H1 (cell line): ENCODE results near the gene SYNGR4. TPM values are rescaled to one million over a fixed set of nuclear protein-coding genes. Genes with fewer than 3 reads are reported as not detected.
A peak's percentile ranks its signal among the peaks of the same experiment; 100 is the strongest.

Experiments
- CTCF ChIA-PET: fragments of 300-600 bp; sonication (Branson Sonifier 250); formaldehyde crosslinking; loops from one replicate; lab custom pipeline; 2021; ENCODE audit not compliant: partially characterized antibody; lab: Charles Lee
- POLR2A ChIA-PET: fragments of 300-600 bp; sonication (Branson Sonifier 250); formaldehyde crosslinking; loops from one replicate; lab custom pipeline; 2021; ENCODE audit warnings: inconsistent platforms; ENCODE audit not compliant: partially characterized antibody; lab: Charles Lee
- DNase-seq, 2 experiments: peaks; one replicate each; pipeline versions ENCODE4 v3.0.0 to v3.0.0-alpha.2; 2010 to 2022; ENCODE audit warnings: low spot score in 2 of 2, low read depth in 1 of 2, mixed read lengths in 1 of 2
- FAIRE-seq: peaks from 2 replicates; lab custom pipeline; 2011; peaks lifted over from hg19 to GRCh38; lab: Jason Lieb, UNC
- H2AFZ ChIP-seq: 2 replicates; pipeline ENCODE4 v1.8.1; 2012; ENCODE audit warnings: low read length, inconsistent platforms
- H2AK5ac ChIP-seq: 2 replicates; pipeline ENCODE4 v1.6.1; 2013; ENCODE audit warnings: low read depth, low read length
- H2BK120ac ChIP-seq: replicated peaks from 2 replicates; pipeline ENCODE3; 2013; ENCODE audit warnings: low read depth, low read length, inconsistent platforms
- H2BK12ac ChIP-seq: 2 replicates; pipeline ENCODE4 v1.6.1; 2013; ENCODE audit warnings: low read depth, low read length
- H2BK15ac ChIP-seq: 2 replicates; pipeline ENCODE4 v1.6.1; 2013; ENCODE audit warnings: low read length
- H2BK20ac ChIP-seq: 2 replicates; pipeline ENCODE4 v1.6.1; 2013; ENCODE audit warnings: low read length
- H2BK5ac ChIP-seq: 2 replicates; pipeline ENCODE4 v1.6.1; 2013; ENCODE audit warnings: low read depth, low read length
- H3K14ac ChIP-seq: 2 replicates; pipeline ENCODE4 v1.6.1; 2013; ENCODE audit warnings: inconsistent platforms; ENCODE audit not compliant: insufficient read length
- H3K18ac ChIP-seq: 2 replicates; pipeline ENCODE4 v1.6.1; 2013; ENCODE audit warnings: low read length; ENCODE audit errors: extremely low read depth
- H3K23ac ChIP-seq: 2 replicates; pipeline ENCODE4 v1.6.1; 2013; ENCODE audit warnings: inconsistent platforms; ENCODE audit not compliant: insufficient read length
- H3K23me2 ChIP-seq: 2 replicates; pipeline ENCODE4 v1.6.1; 2013; ENCODE audit warnings: low read depth, low read length
- H3K27ac ChIP-seq: 2 replicates; pipeline ENCODE4 v1.6.1; 2011; ENCODE audit warnings: low read depth, low read length, inconsistent platforms
- H3K27me3 ChIP-seq, 4 experiments: replicated peaks in 1 of 4; 1 replicate in 1 of 4; 2 replicates in 3 of 4; pipeline versions ENCODE4 v1.6.1 to v1.8.1; 2011 to 2013; ENCODE audit warnings: low read length in 3 of 4, mild to moderate bottlenecking in 3 of 4, inconsistent platforms in 2 of 4, mixed read lengths in 2 of 4, moderate library complexity in 1 of 4; ENCODE audit not compliant: control insufficient read depth in 3 of 4, insufficient read depth in 3 of 4; ENCODE audit errors: extremely low read depth in 1 of 4
- H3K36me3 ChIP-seq, 4 experiments: 2 replicates each; pipeline versions ENCODE4 v1.6.1 to v1.8.1; 2011 to 2013; ENCODE audit warnings: mild to moderate bottlenecking in 4 of 4, low read length in 3 of 4, moderate library complexity in 2 of 4, control low read depth in 1 of 4, inconsistent platforms in 1 of 4; ENCODE audit not compliant: insufficient read depth in 4 of 4, control insufficient read depth in 2 of 4
- H3K4ac ChIP-seq: replicated peaks from 2 replicates; pipeline ENCODE3; 2013; ENCODE audit warnings: low read length, low read depth, mixed read lengths, inconsistent platforms; ENCODE audit not compliant: insufficient read length
- H3K4me1 ChIP-seq, 4 experiments: replicated peaks in 1 of 4; 1 replicate in 1 of 4; 2 replicates in 3 of 4; pipeline versions ENCODE4 v1.6.1 to v1.8.1; 2011 to 2013; ENCODE audit warnings: low read length in 3 of 4, inconsistent platforms in 2 of 4, mixed read lengths in 1 of 4; ENCODE audit not compliant: insufficient read depth in 4 of 4, control insufficient read depth in 3 of 4
- H3K4me2 ChIP-seq, 2 experiments: 2 replicates each; pipeline versions ENCODE4 v1.6.1 to v1.8.1; 2011 to 2013; ENCODE audit warnings: low read depth in 2 of 2, low read length in 2 of 2, control low read depth in 1 of 2, inconsistent platforms in 1 of 2, mild to moderate bottlenecking in 1 of 2; ENCODE audit not compliant: insufficient read depth in 1 of 2
- H3K4me3 ChIP-seq, 4 experiments: fragments of 200-600, 300-600 bp in 1 of 4; sonication (generic), shearing (Covaris generic), sonication (Bioruptor Twin) in 1 of 4; 2 replicates each; pipeline versions ENCODE4 v1.5.1 to v1.8.1; 2011 to 2016; ENCODE audit warnings: low read length in 4 of 4, low read depth in 3 of 4, control low read depth in 2 of 4, inconsistent platforms in 2 of 4, mild to moderate bottlenecking in 2 of 4, mixed read lengths in 1 of 4, moderate library complexity in 1 of 4; ENCODE audit not compliant: insufficient read depth in 2 of 4; ENCODE audit errors: extremely low read depth in 1 of 4
- H3K56ac ChIP-seq: replicated peaks from 2 replicates; pipeline ENCODE3; 2013; ENCODE audit warnings: low read depth, mild to moderate bottlenecking, mixed read lengths, low read length, inconsistent platforms; ENCODE audit not compliant: insufficient read length
- H3K79me1 ChIP-seq: 2 replicates; pipeline ENCODE4 v1.6.1; 2013; ENCODE audit warnings: low read depth, low read length, control low read depth
- H3K79me2 ChIP-seq, 2 experiments: 2 replicates each; pipeline versions ENCODE4 v1.6.1 to v1.8.1; 2012 to 2013; ENCODE audit warnings: low read length in 2 of 2, mild to moderate bottlenecking in 2 of 2, inconsistent platforms in 1 of 2; ENCODE audit not compliant: insufficient read depth in 2 of 2, control insufficient read depth in 1 of 2
- H3K9ac ChIP-seq, 4 experiments: replicated peaks in 1 of 4; 1 replicate in 1 of 4; 2 replicates in 3 of 4; pipeline versions ENCODE4 v1.6.1 to v1.8.1; 2011 to 2013; ENCODE audit warnings: low read depth in 3 of 4, low read length in 3 of 4, control low read depth in 2 of 4, mild to moderate bottlenecking in 2 of 4, moderate library complexity in 2 of 4, inconsistent platforms in 1 of 4; ENCODE audit errors: extremely low read depth in 1 of 4
- H3K9me3 ChIP-seq, 2 experiments: 2 replicates each; pipeline versions ENCODE4 v1.6.1 to v1.8.1; 2012 to 2013; ENCODE audit warnings: mild to moderate bottlenecking in 2 of 2, moderate library complexity in 2 of 2, control low read depth in 1 of 2, inconsistent platforms in 1 of 2, low read depth in 1 of 2, low read length in 1 of 2, mixed read lengths in 1 of 2; ENCODE audit not compliant: insufficient read depth in 2 of 2
- H4K20me1 ChIP-seq, 2 experiments: replicated peaks in 1 of 2; 2 replicates each; pipeline versions ENCODE3 to v1.8.1; 2011 to 2013; ENCODE audit warnings: inconsistent platforms in 2 of 2, low read length in 2 of 2, mild to moderate bottlenecking in 1 of 2; ENCODE audit not compliant: insufficient read depth in 2 of 2, control insufficient read depth in 1 of 2
- H4K5ac ChIP-seq: 2 replicates; pipeline ENCODE4 v1.6.1; 2013; ENCODE audit warnings: low read length, low read depth, mixed read lengths, inconsistent platforms; ENCODE audit not compliant: insufficient read length
- H4K8ac ChIP-seq: 2 replicates; pipeline ENCODE4 v1.8.0; 2013; ENCODE audit warnings: mild to moderate bottlenecking, moderate library complexity, low read length, inconsistent platforms; ENCODE audit not compliant: insufficient read depth; ENCODE audit errors: extremely low read depth
- H4K91ac ChIP-seq: replicated peaks from 2 replicates; pipeline ENCODE3; 2013; ENCODE audit warnings: low read length, mixed read lengths, inconsistent platforms; ENCODE audit not compliant: insufficient read length
- EP300 ChIP-seq, 2 experiments: IDR thresholded peaks; 1 replicate in 1 of 2; 2 replicates in 1 of 2; pipeline ENCODE4 v1.6.1; 2011 to 2012; ENCODE audit warnings: low read depth in 2 of 2, low read length in 2 of 2, mild to moderate bottlenecking in 2 of 2, borderline replicate concordance in 1 of 2, inconsistent platforms in 1 of 2, moderate library complexity in 1 of 2
- KDM4A ChIP-seq: IDR thresholded peaks from one replicate; pipeline ENCODE4 v1.7.1; 2012; ENCODE audit warnings: low read depth, mild to moderate bottlenecking, moderate library complexity, low read length, inconsistent platforms; ENCODE audit not compliant: severe bottlenecking
- NRF1 ChIP-seq: IDR thresholded peaks from 2 replicates; pipeline ENCODE4 v1.6.1; 2011; ENCODE audit warnings: mild to moderate bottlenecking, low read depth, low read length, improper control_type of control experiment
- SUZ12 ChIP-seq: fragments of 200-600 bp; sonication (generic); IDR thresholded peaks from 2 replicates; pipeline ENCODE4 v1.6.1; 2012; ENCODE audit warnings: mild to moderate bottlenecking, inconsistent platforms, low read length, moderate library complexity, mixed read lengths
- WGBS, 2 experiments: shearing (Covaris generic) in 1 of 2; methylation state at CpG; one replicate each; pipeline versions ENCODE4 v1.1.6 to v1.1.7; 2013 to 2015; ENCODE audit warnings: low lambda C conversion rate in 2 of 2, mixed read lengths in 2 of 2, inconsistent platforms in 1 of 2, low coverage in 1 of 2, missing lambda C conversion rate in 1 of 2; ENCODE audit not compliant: insufficient replicate concordance in 2 of 2, insufficient coverage in 1 of 2, insufficient read length in 1 of 2; ENCODE audit errors: extremely low coverage in 1 of 2, missing lambda C conversion rate in 1 of 2; 5-methylcytosine and 5-hydroxymethylcytosine counted together
- polyA plus RNA-seq, 7 experiments: library from polyadenylated mRNA; depleted of rRNA in 3 of 7; stranded (reverse) in 5 of 7; unstranded in 2 of 7; fragments of >200 nt in 5 of 7; fragments of 200-250 nt in 2 of 7; gene quantifications; 1 replicate in 5 of 7; 2 replicates in 1 of 7; 4 replicates in 1 of 7; pipeline versions ENCODE4 v1.2.1 to v1.2.3, GENCODE V29; 2011 to 2013; ENCODE audit warnings: missing spikeins in 2 of 7, mixed read lengths in 2 of 7
- total RNA-seq: library from RNA; stranded (reverse); fragmentation: NEBNext Ultra II Directional; extraction: Animal tissue kit (Norgen Biotek cat#: 25700); gene quantifications from 2 replicates; pipeline ENCODE4 v1.2.1, GENCODE V29; 2021
- TF ChIP-seq, protein P1 (sequence below): IDR thresholded peaks from 2 replicates; pipeline ENCODE4 v1.6.1; 2011; ENCODE audit warnings: low read depth, mild to moderate bottlenecking, low read length; ENCODE audit not compliant: insufficient read depth
- TF ChIP-seq, protein P2 (sequence below): IDR thresholded peaks from 2 replicates; pipeline ENCODE4 v1.6.1; 2011; ENCODE audit warnings: low read length, improper control_type of control experiment

SYNGR4 gene
- total and polyA plus RNA-seq, 2 of the 8 experiments (the other 6 are each of a cell fraction or from before 2014, with no cell fraction given): 0.41 TPM; not detected in 1

DNA sequence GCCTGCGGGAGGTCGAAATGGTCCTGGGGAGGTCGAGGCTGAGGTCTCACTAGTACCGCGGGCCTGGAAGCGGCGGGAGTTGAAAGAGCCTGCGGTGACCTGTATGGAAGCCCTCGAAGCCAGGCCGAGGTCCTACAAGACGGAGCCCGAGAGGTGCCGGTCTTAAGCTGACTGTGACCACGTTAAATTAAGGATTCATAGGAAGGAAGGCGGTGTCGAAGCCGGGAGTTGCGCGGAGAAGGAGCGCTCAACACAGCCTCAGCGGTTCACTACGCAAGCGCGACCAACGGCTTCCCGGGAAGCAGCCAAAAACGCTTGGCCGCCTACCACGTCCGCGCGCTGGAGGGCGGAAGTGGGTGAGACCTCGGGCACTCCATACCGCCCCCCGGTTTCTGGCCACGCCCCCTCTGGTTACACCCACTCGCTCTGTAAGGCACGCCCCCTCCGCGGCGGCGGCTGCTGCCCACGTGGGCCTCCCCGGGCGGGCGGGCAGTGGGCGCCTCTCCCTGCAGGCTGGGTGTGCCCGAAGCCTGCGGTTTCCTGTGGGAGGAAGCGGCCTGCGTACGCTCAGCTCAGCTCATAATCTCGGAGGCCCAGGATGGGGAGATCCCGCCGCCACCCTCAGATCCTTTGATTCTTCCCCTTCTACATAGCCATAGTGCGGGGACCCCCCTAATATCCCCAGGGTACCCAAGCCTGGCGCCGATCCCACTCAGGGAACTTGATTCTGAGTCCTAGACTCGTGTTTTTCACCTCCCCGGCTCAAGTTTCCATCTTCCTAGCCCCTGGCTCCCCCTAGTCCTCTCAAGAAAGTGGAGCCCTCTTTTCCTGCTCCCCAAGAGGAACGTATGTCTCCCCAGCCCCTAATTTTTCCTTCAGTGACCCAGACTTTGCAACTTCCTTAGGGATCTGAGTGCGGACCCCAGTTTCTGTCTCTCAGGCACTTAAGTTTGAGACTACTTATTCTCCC, 42.3 kb upstream of the SYNGR4 start:
- H3K4ac ChIP-seq: peak overlapping the region; percentile 87
- no peak overlapping the region for H2BK20ac ChIP-seq
- H3K23ac ChIP-seq: no peak overlapping the region
- DNase-seq (peak; percentile 86 to 98), FAIRE-seq (no peak)
- no peaks in the 10 kb centered on the region for H3K9me3 ChIP-seq
- H2BK5ac ChIP-seq: peak overlapping the region; percentile 73
- peak overlapping the region; percentile 77 for H2BK120ac ChIP-seq
- H3K9ac ChIP-seq: peak overlapping the region; percentile 35 to 85 (median 72)
- H3K36me3 ChIP-seq: no peaks in the 10 kb centered on the region
- H3K4me3 ChIP-seq: peak overlapping the region; percentile 49 to 81 (median 64)
- no peaks in the 10 kb centered on the region for H4K20me1 ChIP-seq
- peak overlapping the region; percentile 39; the same call in 1 of the 2 replicates for H2AK5ac ChIP-seq
- peak overlapping the region; percentile 83 to 94 for H3K4me2 ChIP-seq
- H4K8ac ChIP-seq: peak overlapping the region; percentile 95
- no peak overlapping the region for H3K14ac ChIP-seq
- H3K56ac ChIP-seq: peak overlapping the region; percentile 96
- H4K5ac ChIP-seq: peak overlapping the region; percentile 71
- ChIA-PET POLR2A (interaction anchor here (0.6 to 8.1 kb wide), 7 partner anchors 9 to 139 kb away, joined by 3 to 35 read pairs (median 3); no protein-coding TSS in a partner anchor), CTCF (interaction anchor here (0.5 to 4.3 kb wide), 9 partner anchors 8 to 55 kb away, joined by 3 to 28 read pairs (median 6); no protein-coding TSS in a partner anchor)
- H3K18ac ChIP-seq: peak overlapping the region; percentile 93
- H2BK15ac ChIP-seq: no peak overlapping the region
- H2AFZ ChIP-seq: no peak overlapping the region
- peaks cover 14% of the 10 kb centered on the region; the same call in 1 of the 2 replicates for H3K23me2 ChIP-seq
- peak overlapping the region; percentile 96 for H2BK12ac ChIP-seq
- WGBS, 2 experiments: 5% methylated on average over 50 of the region's 63 CpGs; no CpG with 5 or more reads in 1 of the 2 experiments
- H3K27ac ChIP-seq: peak overlapping the region; percentile 92
- no peaks in the 10 kb centered on the region for H3K79me1 ChIP-seq
- H3K27me3 ChIP-seq: peaks cover 0 to 5% (median 2%) of the 10 kb centered on the region in 4 experiments; a peak in 1 of 7 replicates
- H3K4me1 ChIP-seq: peaks cover 0 to 20% (median 10%) of the 10 kb centered on the region in 4 experiments; a peak in 6 of 7 replicates
- no peaks in the 10 kb centered on the region for H3K79me2 ChIP-seq
- peak overlapping the region; percentile 84 for H4K91ac ChIP-seq
- TF ChIP-seq NRF1: peak; percentile 42
- TF ChIP-seq, protein P1, sequence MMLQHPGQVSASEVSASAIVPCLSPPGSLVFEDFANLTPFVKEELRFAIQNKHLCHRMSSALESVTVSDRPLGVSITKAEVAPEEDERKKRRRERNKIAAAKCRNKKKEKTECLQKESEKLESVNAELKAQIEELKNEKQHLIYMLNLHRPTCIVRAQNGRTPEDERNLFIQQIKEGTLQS: 0 out of 2 replicates have a peak, but pooled peaks have one; percentile 14
- TF ChIP-seq, protein P2, sequence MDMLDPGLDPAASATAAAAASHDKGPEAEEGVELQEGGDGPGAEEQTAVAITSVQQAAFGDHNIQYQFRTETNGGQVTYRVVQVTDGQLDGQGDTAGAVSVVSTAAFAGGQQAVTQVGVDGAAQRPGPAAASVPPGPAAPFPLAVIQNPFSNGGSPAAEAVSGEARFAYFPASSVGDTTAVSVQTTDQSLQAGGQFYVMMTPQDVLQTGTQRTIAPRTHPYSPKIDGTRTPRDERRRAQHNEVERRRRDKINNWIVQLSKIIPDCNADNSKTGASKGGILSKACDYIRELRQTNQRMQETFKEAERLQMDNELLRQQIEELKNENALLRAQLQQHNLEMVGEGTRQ: peak; percentile 61; the same call in 1 of the 2 replicates
- peak; percentile 89 for TF ChIP-seq KDM4A
- no peak for TF ChIP-seq EP300 (IDR thresholded peaks at IDR 0.05; ENCODE audit: borderline replicate concordance in 1 of 2, low read depth in 2 of 2, low read length in 2 of 2)
- TF ChIP-seq SUZ12: no peak
